OCI-M1 (cell line): Measurements from ENCODE around the gene IPO11.
"Not testable (repeated sequence)": the region's sequence is repeated elsewhere in the genome, so short reads cannot be mapped to it uniquely, and the experiment has no call there.

Source experiments
- DNase-seq: peaks from one replicate; lab custom pipeline; 2025; lab: John Stamatoyannopoulos, UW

The IPO11 gene

DNA sequence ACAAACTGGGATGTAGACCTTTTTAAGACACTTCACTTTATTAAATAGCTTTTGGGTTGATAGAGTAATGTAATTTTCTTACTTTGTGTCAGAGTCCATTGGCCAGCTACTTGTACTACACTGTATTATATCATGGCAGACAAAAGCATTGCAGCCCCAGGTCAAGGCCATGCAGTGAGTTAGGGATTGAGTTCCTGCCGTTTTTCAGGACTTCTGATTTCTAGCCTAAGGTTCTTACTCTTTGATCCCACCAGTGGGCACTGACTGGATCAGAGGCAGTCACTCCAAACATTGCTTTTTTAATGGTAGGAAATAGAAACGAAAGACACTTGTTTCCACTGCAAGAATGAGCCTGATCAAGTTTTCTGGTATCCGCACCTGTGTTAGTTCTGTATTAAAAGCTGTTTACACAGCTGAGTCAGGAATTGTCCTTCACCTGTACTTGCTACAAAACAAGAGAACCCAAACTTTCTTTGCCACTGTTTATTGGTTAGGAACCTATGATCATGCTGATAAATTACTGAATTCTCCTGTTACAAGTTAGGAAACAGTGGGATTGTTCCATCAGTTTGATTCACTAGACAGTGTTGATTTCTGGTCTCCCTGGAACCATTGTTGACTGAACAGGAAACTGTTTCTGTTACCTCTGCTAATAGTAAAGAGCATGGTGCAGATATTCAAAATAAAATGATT is 188.1 kb downstream of the IPO11 start:
- DNase-seq = no peak

GRCh38 chr5:62603934-62604333 is 191.4 kb downstream of the IPO11 start:
- no peak for DNase-seq

DNA sequence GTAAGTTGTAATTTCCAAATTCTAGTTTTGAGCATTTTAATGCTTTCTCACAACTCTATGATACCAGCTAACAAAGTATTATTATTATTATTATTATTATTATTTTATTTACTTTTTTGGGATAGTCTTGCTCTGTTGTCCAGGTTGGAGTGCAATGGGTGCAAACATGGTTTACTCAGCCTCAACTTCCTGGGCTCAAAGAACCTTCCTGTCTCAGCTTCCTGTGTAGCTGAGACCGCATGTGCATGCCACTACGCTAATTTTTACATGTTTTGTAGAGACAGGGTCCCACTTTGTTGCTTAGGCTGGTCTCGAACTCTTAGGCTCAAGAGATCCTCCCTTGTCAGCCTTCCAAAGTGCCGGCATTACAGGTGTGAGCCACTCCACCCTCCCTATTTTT is 193.1 kb downstream of the IPO11 start:
- no peak for DNase-seq

DNA sequence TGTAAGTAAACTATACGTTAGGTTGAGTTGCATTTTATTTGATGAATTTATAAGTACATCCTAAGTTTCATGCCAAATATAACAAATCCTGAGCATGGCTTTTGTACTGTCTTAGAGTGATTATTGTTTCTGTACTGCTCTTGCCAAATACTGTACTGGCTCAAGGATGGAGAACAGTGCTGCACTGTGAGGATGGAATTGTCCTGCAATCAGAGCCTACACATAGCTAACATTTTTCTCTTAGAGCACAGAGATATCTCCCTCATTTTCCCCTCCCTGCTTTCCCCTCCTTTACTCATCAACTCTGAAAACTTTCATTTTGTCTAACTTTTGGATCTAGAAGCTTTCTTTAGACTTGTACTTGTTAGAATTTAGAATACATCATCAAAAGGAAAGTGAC is 194.3 kb downstream of the IPO11 start:
- DNase-seq = no peak

DNA sequence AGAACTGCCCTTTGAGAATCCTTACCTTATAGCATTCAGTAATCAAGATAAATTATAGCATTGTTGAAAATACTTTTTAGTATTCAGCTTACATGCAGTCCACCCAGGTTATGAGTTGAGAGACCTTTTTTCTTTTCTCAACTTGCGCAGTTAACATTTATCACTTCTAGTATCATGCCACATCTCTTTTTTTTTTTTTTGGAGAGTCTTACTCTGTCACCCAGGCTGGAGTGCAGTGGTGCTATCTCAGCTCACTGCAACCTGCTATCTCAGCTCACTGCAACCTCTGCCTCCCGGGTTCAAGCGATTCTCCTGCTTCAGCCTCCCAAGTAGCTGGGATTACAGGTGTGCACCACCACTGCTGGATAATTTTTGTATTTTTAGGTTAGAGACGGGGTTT is 195.1 kb downstream of the IPO11 start:
- no peak for DNase-seq

- no peak for DNase-seq
Measured at GRCh38 chr5:62608529-62609511, 196.3 kb downstream of the IPO11 start.

- no peak for DNase-seq
Measured at GRCh38 chr5:62614355-62614754, 201.8 kb downstream of the IPO11 start.

- DNase-seq = no peak
Measured at GRCh38 chr5:62616615-62617277, 204.2 kb downstream of the IPO11 start.

DNA sequence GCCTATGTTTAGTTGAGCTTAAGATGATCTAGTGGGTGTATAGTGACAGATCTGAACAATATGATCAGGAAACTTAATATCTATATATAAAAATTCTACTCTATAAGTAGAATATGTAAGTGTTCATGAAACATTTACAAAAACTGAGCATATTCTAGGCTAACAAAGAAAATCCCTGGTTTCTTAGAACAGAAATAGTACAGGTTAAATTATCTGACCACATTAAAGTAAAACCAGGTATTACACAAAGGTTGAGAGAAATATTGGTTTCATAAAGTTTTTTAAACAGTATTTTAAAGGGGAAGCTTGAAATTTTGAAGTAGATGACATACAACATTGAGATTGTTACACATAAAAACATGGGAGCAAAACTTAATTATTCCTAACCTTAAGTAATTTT is 205.4 kb downstream of the IPO11 start:
- DNase-seq = no peak

- no peak for DNase-seq
Measured at GRCh38 chr5:62620761-62621160, 208.2 kb downstream of the IPO11 start.

- no peak for DNase-seq
Measured at GRCh38 chr5:62621280-62621679, 208.7 kb downstream of the IPO11 start.

GRCh38 chr5:62623271-62623670 is 210.7 kb downstream of the IPO11 start:
- no peak for DNase-seq

DNA sequence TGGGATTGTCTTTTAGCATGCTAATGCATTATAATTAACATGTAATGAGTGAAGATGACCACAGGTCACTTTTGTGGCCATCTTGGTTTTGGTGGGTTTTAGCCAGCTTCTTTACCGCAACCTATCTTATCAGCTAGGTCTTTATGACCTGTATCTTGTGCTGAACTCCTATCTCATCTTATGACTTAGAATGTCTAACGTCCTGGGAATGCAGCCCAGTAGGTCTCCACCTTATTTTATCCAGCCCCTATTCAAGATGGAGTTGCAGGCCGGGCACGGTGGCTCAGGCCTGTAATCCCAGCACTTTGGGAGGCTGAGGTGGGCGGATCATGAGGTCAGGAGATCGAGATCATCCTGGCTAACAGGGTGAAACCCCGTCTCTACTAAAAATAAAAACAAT is 211.9 kb downstream of the IPO11 start:
- DNase-seq = not testable (repeated sequence)

DNA sequence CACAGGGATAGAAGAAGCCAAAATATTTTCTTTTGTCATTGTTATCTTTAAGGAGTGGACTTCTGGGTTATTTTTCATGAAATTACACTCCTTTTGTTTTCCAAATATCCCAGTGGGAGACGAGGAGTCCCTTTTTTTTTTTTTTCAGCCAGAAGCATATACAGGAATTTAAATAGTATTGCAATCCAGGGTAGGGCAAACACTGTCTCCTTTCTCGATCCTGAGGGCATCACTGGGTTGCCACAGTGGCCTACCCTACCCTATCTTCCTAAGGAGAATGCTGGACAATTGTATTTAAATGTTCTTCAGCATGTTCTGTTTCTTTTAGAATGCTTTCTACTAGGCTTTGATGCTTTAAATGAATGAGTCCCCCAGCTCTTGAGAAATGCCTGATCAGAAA is 214.0 kb downstream of the IPO11 start:
- DNase-seq = no peak

DNA sequence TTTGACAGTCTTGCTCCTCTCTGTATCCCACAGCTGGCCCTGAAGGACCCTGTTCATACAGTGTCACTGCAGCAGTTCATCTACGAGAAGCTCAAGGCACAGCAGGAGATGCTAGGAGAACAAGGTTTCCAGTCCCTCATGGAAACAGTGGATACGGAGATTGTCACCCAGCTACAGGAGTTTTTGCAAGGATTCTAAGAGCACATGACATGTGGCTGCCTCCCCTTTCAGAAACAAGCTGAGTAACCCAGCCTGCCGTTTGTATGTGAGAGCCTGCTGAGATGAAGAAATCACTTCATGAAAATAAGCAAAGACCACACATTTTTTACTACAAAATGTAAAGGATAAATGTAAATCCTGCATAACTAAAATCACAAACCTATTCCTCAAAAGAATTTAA is 214.6 kb downstream of the IPO11 start:
- DNase-seq = no peak

- no peak for DNase-seq
Measured at GRCh38 chr5:62627901-62628300, 215.3 kb downstream of the IPO11 start.

DNA sequence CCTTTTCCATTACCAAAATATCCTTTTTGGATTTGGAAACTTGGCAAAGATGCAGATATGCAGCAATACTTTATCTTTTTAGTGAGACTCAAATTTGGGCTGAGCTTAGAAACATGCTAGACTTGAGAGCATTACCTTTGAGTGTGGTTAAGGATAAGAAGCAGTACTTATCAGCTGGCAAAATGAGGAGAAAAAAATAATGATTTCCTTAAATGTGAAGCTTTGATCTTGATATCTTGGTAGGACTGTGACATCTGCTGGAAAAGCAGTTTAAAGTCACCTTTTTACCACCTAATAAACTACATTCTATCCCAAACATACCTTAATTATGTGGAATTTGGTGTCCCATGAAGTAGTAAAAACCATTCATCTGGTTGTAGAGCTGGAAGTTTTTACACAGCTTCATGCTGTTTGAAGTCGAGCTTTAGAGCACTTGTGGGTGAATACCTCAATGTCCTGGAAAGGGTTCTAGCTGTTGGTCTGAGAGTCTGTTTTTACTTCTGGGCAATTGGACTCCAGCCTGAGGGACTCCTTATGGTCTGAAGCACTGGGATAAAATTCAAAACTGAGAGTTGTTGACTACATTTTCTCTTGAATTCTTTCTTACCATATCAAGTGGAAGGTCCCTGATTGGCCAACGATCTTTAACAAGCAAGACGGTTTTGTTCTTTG is 219.5 kb downstream of the IPO11 start:
- peak; percentile 47 for DNase-seq

DNA sequence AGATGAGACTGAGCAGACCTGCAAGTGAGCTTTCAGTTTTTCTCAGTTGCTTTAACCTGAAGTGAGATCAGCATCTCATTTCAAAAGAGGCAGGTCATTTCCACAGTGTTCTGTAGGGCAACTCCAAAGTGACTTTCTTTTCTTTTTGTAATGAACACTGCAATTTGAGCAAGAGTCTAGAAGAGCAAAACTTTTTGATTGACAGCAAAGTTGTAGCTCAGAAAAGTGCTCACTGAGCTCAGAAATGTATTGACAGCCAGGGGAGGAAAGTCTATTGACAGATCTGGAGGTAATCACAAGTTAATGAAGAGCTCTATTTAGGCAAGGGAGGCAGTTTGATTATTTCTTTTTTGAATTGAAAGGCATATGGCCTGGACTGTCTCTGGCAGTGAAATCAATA is 220.7 kb downstream of the IPO11 start:
- DNase-seq = no peak

DNA sequence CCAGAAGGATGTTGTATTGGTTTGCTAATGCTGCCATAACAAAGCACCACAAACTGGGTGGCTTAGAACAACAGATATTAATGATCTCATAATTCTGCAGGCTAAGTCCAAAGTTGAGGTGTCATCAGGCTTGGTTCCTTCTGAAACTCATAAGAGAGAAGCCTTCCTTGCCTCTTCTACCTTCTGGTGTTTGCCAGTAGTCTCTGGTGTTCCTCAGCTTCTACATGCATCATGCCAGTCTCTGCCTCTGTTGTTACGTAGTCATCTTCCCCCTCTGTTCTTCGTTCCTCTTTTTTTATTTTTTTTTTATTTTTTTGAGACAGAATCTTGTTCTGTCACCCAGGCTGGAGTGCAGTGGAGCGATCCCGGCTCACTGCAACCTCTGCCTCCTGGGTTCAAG is 227.9 kb downstream of the IPO11 start:
- DNase-seq = no peak

GRCh38 chr5:62642468-62642867 is 229.9 kb downstream of the IPO11 start:
- no peak for DNase-seq

DNA sequence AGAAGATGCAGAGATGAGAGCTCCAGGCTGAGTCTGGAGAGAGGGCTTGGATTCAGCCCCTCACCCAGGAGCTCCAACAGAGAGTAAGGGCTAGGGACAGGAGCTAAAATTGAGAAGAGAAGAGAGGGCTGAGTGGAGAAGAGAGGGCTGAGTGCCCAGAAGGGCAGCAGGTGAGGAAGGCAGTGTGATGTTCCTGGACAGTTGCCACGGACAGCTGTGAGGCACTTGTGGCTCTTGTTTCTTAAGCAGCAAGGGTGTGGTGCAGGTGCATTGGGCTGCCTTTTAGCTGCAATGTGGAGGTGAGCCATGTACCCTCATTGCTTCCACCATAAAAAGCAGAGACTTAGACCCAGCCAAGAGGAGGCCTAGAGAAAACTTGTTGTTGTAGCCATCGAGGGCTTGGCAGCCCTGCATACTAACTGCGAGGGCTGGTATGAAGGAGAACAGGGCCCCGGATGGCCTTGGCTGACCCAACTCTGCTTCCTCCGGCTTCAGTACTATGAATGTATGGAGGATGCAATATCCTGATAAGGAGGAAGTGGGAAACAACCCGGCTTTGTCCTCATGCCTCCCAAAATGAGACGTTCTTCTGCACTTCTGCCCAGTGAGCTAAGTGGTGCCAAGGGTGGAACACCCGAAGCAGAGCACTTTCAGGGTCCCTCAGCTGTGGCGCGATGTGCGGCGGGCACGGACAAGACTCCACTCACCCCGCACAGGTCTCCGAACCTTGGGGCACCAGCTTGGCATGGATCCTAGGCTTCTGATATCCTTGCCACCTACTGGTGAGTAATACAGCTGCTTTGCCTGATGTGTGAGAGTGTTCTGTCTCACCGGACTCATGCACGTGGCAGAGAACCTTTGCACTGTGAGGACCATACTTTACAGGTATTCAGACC is 231.2 kb downstream of the IPO11 start:
- no peak for DNase-seq
